GM20431 (cell line): Measurements from ENCODE around the gene VIPR1.

Experiments
- in situ Hi-C: fragments of 300-500 bp; cut with MseI, MboI; formaldehyde crosslinking; loops from one replicate; pipeline ENCODE4 v1.15.0; 2020; ENCODE audit warnings: low sequenced_read_pairs; ENCODE audit not compliant: unreplicated experiment

VIPR1 gene

GRCh38 chr3:42492508-42493080, 9.8 kb upstream of the VIPR1 start:
- in situ Hi-C loops, result no loop called here

DNA sequence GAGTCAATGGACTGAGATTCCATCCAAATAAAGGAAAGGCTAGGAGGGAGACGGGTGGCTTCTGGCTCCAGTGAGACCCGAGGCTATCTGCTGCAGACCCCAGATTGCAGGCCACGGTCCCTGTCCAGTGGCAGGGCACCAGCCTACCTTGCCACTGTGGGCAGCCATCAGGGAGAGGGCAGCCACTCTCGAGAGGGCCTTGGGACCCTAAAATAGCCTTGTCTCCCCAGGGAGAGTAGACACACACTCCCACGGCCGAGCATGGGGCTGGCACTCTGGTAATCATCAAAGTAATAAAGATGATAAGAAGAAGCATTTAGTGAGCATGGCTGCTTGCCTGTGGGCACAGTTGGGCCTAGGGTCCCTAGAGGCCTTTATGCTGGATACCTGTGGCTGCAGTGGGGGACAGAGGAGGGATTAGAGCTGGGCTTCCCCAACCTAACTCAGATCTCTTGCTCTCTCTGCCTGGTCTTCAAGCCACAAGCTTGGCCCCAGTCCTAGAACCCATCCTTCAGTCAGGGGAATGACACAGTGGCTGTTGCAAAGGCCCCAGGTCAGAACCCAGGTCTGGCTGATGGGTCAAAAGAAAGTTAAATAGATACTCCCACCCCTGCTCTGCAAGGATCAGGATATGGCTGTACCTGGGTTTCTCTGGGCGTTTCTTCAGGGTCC, 9.2 kb upstream of the VIPR1 start:
- in situ Hi-C loops, result no loop called here

DNA sequence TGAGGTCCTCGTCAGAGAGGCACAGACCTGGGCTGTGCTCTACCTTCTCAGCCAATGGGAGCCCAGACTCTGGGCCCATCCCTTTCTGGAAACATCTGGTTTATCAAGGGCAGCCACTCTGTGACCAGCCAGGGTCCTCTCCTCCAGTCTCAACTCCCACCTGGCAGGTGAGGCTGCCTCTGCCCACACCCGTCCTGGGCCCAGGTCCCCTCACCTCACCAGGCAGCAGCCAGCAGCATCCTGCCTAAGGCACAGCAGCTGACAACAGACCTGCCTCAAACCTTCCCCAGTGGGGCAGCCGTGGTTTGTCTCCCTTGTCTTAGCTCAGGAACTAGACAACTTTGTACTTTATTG, 8.7 kb upstream of the VIPR1 start:
- in situ Hi-C loops, result no loop called here

DNA sequence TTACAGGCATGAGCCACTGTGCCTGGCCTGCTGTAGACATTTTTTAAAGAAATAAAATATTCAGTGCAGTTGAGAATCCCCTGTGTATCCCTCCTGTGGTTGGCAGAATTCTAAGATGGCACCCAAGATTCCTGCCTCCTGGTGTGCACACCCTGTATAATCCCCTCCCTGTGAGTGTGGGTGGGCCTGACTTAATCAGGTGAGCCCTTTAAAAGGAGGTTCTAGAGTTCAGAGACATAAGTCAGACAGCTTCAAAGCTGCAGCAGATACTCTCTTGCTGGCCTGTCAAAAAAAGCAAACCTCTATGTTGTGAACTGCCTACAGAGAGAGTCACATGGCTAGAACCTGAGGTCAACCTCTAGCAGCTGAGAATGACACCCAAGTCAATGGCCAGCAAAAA, 7.0 kb upstream of the VIPR1 start:
- in situ Hi-C loops, result no loop called here

GRCh38 chr3:42497009-42497731, 5.3 kb upstream of the VIPR1 start:
- in situ Hi-C loops, result no loop called here

GRCh38 chr3:42498034-42498433, 4.4 kb upstream of the VIPR1 start:
- in situ Hi-C loops, result no loop called here

DNA sequence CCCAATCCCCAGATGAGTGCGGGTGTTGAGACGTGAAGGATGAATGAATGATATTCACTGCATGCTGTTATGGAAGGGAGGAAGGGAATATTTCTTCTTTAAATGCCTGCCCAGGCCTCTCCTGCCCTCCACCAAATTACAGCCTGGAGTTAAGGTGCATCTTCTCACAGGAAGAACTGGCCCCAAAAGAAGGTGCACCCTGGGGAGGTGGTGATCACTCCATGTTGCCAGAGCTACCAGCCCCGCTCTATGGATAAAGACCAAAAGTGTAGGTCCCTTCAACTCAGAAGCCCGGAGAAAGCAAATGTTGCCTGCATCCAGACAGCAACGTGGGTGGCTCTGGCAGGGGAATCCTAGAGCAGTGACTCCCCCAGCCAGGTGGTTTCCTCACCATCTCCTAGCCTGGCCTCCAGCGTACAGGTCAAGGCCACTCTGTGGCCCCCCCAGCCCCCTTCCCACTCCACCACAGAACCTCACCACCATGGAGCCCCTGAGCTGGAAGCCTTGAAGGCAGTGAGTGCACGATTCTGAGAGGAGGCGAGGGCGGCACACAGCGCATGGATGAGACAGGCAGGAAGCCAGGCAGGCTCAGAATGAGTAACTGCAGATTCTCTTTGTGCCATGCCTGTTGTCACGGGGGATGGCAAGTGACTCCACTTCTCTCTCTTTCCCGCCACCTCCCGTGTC, 3.5 kb upstream of the VIPR1 start:
- in situ Hi-C loops, result no loop called here

GRCh38 chr3:42499478-42499871, 3.0 kb upstream of the VIPR1 start:
- in situ Hi-C loops, result no loop called here

DNA sequence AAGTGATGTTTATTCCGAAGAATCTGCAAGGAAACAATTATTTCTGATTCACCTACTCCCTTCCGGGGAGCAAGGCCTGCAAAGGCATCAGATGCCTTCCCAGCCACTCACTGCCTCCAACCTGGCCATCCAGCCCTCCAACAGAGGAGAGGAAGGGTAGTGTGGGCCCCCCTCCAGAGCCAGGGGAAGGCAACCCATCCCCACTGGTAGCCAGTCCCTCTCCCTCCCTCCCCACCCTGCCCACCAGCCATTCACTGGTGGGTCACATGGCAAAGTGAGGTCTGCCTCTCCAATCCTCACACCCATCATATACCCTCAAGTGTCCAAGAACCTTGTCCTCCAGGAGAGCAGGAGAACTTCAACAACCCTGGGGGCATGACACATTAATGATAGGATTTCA, 2.4 kb upstream of the VIPR1 start:
- in situ Hi-C loops, result no loop called here

DNA sequence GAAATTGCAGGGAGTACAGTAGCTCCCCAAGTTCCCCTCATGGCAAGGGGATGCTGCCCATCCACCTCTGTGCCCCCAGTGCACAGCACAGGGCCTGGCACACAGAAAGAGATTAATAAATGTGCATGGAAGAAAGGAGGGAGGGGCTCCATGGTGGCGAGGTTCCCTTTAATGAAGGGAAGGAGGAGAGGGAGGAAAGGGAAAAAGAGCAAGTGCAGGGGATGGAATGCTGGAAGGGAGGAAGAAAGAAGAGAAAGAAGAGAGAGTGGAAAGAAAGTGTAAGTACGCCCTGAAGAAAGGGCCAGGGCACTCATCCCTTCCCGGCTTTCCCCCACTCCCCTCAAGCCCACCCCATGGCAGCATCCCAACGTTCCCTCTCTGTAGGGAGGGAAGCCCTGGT, 1.5 kb upstream of the VIPR1 start:
- in situ Hi-C loops, result no loop called here

- in situ Hi-C loops, result no loop called here
These were observed 1.1 kb upstream of the VIPR1 start for GRCh38 chr3:42501321-42501680.

- in situ Hi-C loops, result no loop called here
These were observed 588 bp upstream of the VIPR1 start for GRCh38 chr3:42501681-42502428.

DNA sequence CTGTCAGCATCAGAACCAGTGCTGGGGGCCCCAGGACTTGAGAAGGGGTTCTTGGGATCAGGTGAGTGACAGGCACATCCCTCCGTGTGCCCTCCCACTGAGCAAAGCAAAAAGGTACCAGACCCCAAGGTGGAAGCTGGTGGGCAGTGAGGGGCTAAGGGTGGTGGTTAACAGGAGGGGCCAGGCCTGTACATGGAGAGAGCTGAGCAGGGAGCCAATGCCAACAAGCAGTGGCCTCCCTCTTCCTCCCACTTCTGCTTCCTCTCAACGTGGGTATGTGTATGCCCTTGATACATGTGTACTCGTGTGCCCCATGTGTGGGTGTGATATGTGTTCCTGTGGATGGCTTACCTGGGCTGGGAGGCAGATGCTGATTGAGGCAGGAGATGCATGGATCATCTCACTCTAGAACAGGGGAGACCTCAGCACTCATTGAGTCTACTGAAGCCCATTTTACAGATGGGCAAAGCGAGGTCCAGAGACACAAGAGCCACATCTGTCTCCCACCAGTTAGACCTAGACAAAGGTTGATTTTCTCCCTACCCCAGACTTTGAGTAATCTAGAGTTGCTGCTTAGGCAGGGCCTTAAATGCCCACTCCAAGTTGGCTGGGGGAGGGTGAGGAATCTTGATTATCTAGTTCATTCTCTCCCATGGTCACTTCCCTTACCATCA, 945 bp downstream of the VIPR1 start:
- in situ Hi-C loops, result no loop called here

- in situ Hi-C loops, result no loop called here
These were observed 1.5 kb downstream of the VIPR1 start for GRCh38 chr3:42503957-42504333.

DNA sequence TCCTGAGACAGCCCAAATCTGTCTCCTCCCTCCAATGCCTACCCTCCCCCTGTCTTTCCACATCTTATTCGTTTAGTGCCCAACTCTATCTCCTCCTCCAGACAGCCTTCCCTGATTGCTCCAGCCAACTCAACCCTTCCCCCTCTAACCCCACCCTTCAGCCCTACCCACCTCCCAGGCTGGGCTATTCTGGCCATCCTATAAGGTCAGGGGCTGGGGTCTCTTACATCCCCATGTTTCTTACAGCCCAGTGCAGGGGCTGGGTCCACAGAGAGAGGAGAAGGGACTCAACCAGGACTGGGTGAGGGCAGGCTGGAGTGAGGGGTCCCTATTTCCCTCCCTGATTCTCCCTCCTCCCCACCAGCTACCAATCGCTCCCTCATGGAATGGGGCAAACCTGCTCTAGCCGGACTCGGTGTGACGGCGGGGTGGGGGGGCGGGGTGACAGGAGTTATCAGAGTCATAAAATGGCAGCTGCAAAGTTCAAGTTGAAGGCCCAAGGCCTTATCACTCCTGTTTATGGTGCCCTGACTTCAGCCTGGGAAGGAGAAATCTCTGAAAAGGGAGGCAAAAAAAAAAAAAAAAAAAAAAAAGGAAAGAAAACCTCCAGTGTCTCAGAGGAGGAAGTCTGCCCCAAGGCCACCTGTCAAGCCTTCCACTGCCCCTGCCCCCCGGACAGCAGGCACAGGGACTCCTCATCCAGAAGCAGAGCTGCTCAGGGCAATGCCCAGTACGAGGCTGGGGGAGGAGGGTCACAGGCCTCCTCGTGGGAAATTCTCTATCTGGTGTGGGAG, 2.1 kb downstream of the VIPR1 start:
- in situ Hi-C loops, result no loop called here

DNA sequence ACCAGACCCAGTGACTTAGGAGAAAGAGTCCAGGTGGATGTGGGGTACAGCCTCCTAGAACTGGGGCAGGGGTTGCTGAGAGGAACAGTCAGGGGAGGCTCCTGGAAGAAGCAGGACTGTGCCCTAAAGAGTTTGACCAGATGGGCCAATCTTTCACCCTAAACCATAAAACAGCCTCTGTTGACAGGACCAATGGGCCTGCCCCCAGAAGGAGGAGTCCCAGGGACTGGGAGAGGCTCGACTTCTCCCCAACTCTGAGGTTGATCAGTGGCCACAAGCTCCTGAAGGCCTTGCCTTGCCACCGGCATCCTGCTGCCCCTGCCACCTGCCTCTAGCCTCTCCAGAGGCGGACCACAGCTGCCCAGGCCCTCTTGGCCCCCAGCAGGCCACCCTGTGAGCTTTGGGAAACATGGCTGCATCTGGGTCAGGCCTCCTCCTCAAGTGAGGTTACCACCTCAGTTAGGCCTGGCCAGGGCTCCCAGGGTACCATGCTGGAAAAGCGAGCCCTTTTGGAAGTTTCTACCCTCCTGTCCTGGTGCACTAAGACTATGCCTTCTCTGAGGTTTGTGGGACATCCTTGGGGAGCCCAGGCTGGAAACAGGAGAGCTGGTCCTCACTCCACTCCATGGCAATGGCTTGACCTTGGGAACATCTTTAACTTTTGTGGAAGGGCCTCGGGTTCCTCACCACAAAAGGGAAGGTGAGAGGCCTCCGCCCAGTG, 2.8 kb downstream of the VIPR1 start:
- in situ Hi-C loops, result no loop called here

GRCh38 chr3:42505849-42506410, 3.5 kb downstream of the VIPR1 start:
- in situ Hi-C loops, result no loop called here

GRCh38 chr3:42507252-42507651, 4.8 kb downstream of the VIPR1 start:
- in situ Hi-C loops, result no loop called here
